Neural crest cell (in vitro differentiated cells): Measurements from ENCODE around the gene SFXN2. TPM values are rescaled to one million over a fixed set of nuclear protein-coding genes. Genes with fewer than 3 reads are reported as not detected.
"Not testable (repeated sequence)": the region's sequence is repeated elsewhere in the genome, so short reads cannot be mapped to it uniquely, and the experiment has no call there.

Experiments
- DNase-seq: peaks from one replicate; pipeline ENCODE4 v3.0.0; 2021; ENCODE audit warnings: low read depth, mixed read lengths, low spot score
- H3K27ac Mint-ChIP-seq: one replicate; pipeline ENCODE4 v1.8.0; 2021; ENCODE audit warnings: mild to moderate bottlenecking, mixed read lengths; ENCODE audit not compliant: unreplicated experiment
- H3K27me3 Mint-ChIP-seq: 2 replicates; pipeline ENCODE4 v1.8.0; 2021; ENCODE audit warnings: low read depth, mild to moderate bottlenecking, mixed read lengths
- H3K36me3 Mint-ChIP-seq: 2 replicates; pipeline ENCODE4 v1.8.0; 2021; ENCODE audit warnings: low read depth, mild to moderate bottlenecking, mixed read lengths
- H3K4me1 Mint-ChIP-seq: 2 replicates; pipeline ENCODE4 v1.8.0; 2021; ENCODE audit warnings: mixed read lengths
- H3K4me3 Mint-ChIP-seq: one replicate; pipeline ENCODE4 v1.8.0; 2021; ENCODE audit warnings: mild to moderate bottlenecking, mixed read lengths
- H3K9me3 Mint-ChIP-seq: 2 replicates; pipeline ENCODE4 v1.8.0; 2021; ENCODE audit warnings: mixed read lengths
- total RNA-seq: library from RNA; stranded (reverse); gene quantifications from 2 replicates; pipeline ENCODE4 v1.2.1, GENCODE V29; 2021
- TF ChIP-seq, protein P1 (sequence below): fragments of 200-600 bp; sonication (generic); conservative IDR thresholded peaks from 2 replicates; pipeline ENCODE4 v1.5.0; 2021; ENCODE audit warnings: antibody characterized with exemption, mild to moderate bottlenecking

Gene SFXN2
- total RNA-seq, 1 donor from 2014 or later = 36.6 TPM

DNA sequence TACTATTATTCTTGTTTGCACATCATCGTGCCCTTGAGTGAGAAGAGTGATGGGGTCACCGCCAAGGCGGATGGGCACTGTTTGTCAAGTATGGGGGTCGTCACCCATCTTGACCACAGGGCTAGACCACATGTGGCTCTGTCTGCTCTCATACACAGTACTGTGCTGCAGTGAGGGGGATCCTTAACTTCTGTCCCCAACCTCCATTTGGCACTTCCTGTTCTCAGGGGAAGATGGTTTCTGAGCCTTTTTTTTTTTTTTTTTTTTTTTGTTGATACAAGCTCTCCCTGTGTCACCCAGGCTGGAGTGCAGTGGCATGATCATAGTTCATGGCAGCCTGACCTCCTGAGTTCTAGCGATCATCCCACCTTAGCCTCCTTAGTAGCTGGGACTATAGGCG, 42.9 kb downstream of the SFXN2 start:
- no peak for DNase-seq
- no peak overlapping the region for H3K4me3 Mint-ChIP-seq
- peaks cover 18% of the 10 kb centered on the region for H3K4me1 Mint-ChIP-seq
- H3K36me3 Mint-ChIP-seq = peaks cover 3% of the 10 kb centered on the region
- no peak overlapping the region for H3K27ac Mint-ChIP-seq
- H3K27me3 Mint-ChIP-seq = no peaks in the 10 kb centered on the region
- no peaks in the 10 kb centered on the region for H3K9me3 Mint-ChIP-seq
- TF ChIP-seq, protein P1, sequence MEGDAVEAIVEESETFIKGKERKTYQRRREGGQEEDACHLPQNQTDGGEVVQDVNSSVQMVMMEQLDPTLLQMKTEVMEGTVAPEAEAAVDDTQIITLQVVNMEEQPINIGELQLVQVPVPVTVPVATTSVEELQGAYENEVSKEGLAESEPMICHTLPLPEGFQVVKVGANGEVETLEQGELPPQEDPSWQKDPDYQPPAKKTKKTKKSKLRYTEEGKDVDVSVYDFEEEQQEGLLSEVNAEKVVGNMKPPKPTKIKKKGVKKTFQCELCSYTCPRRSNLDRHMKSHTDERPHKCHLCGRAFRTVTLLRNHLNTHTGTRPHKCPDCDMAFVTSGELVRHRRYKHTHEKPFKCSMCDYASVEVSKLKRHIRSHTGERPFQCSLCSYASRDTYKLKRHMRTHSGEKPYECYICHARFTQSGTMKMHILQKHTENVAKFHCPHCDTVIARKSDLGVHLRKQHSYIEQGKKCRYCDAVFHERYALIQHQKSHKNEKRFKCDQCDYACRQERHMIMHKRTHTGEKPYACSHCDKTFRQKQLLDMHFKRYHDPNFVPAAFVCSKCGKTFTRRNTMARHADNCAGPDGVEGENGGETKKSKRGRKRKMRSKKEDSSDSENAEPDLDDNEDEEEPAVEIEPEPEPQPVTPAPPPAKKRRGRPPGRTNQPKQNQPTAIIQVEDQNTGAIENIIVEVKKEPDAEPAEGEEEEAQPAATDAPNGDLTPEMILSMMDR = no peak

DNA sequence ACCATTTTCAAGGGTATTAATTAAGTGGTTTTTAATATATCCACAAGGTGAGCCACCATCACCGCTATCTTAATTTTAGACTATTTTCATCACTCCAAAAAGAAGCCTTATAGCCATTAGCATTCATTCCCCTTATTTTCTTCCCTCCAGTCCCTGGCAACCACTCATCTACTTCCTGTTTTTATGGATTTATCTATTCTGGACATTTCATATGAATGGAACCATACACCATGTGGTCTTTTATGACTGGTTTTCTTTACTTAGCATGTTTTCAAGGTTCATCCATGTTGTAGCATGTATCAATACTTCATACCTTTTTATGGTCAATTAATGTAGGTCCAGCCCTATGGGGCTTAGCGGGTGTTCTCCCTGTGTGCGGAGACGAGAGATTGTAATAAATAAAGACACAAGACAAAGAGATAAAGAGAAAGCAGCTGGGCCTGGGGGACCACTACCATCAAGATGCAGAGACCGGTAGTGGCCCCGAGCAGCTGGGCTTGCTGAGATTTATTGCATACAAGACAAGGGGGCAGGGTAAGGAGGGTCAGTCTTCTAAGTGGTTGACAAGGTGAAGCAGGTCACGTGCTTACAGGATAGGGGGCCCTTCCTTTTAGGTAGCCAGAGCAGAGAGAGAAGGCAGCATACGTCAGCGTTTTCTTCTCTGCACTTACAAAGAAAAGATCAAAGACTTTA, 44.0 kb downstream of the SFXN2 start:
- Mint-ChIP-seq H3K9me3 (no peaks in the 10 kb centered on the region), H3K27me3 (no peaks in the 10 kb centered on the region), H3K4me1 (peaks cover 13% of the 10 kb centered on the region), H3K36me3 (peaks cover 3% of the 10 kb centered on the region), H3K4me3 (no peak overlapping the region), H3K27ac (no peak overlapping the region)
- TF ChIP-seq, protein P1 = no peak
- DNase-seq = no peak

DNA sequence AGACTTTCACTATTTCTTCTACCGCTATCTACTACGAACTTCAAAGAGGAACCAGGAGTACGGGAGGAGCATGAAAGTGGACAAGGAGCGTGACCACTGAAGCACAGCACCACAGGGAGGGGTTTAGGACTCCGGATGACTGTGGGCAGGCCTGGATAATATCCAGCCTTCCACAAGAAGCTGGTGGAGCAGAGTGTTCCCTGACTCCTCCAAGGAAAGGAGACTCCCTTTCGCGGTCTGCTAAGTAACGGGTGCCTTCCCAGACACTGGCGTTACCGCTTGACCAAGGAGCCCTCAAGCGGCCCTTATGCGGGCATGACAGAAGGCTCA, 44.5 kb downstream of the SFXN2 start:
- not testable (repeated sequence) for H3K4me1 Mint-ChIP-seq, H3K27me3 Mint-ChIP-seq, DNase-seq, H3K4me3 Mint-ChIP-seq, H3K9me3 Mint-ChIP-seq, H3K36me3 Mint-ChIP-seq, H3K27ac Mint-ChIP-seq

DNA sequence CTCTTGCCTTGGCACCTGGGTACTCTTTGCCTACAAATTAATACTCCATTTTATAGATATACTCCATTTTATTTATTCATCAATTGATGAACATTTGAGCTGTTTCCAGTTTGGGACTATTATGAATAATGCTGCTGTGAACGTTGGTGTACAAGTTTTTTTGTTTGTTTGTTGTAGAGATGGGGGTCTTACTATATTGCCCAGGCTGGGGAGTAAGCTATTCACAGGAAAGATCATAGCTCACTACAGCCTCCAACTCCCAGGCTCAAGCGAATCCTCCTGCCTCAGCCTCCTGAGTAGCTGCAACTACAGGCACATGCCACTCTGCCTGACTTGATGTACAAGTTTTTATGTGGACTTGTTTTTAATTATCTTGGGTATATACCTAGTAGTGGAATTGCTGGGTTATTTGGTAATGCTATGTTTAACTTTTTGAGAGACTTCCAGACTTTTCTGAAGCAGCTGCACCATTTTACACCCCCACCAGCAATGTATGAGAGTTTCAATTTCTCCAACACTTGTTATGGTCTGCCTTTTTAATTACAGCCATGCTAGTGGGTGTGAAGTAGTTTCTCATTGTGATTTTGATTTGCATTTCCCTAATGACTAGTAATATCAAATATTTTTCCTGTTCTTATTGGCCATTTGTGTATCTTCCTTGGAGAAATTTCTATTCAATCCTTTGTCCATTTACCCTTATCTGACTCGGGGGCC, 45.2 kb downstream of the SFXN2 start:
- Mint-ChIP-seq H3K9me3 (no peaks in the 10 kb centered on the region), H3K4me1 (peaks cover 10% of the 10 kb centered on the region), H3K4me3 (no peak overlapping the region), H3K27me3 (no peaks in the 10 kb centered on the region), H3K36me3 (peaks cover 3% of the 10 kb centered on the region), H3K27ac (no peak overlapping the region)
- TF ChIP-seq, protein P1 = no peak
- DNase-seq = no peak

DNA sequence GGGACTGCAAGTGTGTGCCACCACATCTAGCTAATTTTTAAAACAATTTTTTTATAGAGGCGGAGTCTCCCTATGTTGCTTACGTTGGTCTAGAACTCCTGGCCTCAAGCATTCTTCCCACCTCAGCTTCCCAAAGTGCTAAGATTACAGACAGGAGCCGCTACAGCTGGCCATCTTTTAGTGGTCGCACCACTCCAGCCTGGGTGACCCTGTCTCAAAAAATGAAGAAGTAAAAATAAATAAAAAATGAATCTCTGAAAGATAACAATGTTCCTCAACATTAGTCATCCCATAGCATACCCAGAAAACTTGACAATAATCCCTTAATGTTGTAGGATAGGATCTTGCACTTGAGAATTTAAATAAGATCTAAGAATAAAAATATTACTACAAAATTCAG, 47.5 kb downstream of the SFXN2 start:
- TF ChIP-seq, protein P1 = no peak
- DNase-seq = no peak
- peaks cover 13% of the 10 kb centered on the region for H3K4me1 Mint-ChIP-seq
- peaks cover 5% of the 10 kb centered on the region for H3K36me3 Mint-ChIP-seq
- no peak overlapping the region for H3K4me3 Mint-ChIP-seq
- no peaks in the 10 kb centered on the region for H3K9me3 Mint-ChIP-seq
- H3K27ac Mint-ChIP-seq = no peak overlapping the region
- H3K27me3 Mint-ChIP-seq = peaks cover 6% of the 10 kb centered on the region

DNA sequence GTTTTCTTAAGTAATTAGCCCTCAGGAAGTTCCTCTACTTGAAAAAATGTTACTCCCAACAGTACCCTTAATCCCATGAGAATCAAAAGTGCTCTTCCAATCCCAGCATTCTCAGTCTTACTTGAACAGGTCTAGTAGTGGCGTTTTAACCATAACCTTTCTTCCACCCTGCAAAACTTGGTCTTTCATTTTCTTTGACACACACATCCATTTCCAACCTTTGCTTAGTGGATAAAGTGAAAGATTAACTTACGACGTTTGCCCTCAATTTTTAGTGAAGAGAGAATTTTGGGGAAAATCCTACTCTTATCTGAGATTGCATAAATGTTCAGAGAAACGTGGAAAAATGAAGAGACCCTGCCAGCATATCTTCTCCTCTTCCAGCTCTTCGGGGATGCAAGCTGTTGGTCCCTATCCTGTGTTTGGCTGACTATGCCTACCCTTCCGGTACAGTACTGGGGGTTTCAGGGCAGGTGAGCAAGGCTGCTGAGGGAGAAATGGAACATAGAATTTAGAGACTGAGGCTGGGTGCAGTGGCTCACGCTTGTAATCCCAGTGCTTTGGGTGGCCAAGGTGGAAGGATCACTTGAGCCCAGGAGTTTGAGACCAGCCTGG, 48.1 kb downstream of the SFXN2 start:
- TF ChIP-seq, protein P1 = no peak
- H3K27ac Mint-ChIP-seq = no peak overlapping the region
- peaks cover 14% of the 10 kb centered on the region for H3K4me1 Mint-ChIP-seq
- H3K4me3 Mint-ChIP-seq = no peak overlapping the region
- peaks cover 5% of the 10 kb centered on the region for H3K36me3 Mint-ChIP-seq
- H3K9me3 Mint-ChIP-seq = no peaks in the 10 kb centered on the region
- no peak for DNase-seq
- H3K27me3 Mint-ChIP-seq = peaks cover 8% of the 10 kb centered on the region
